Measurements from ENCODE around the gene UPK3A.
"Not testable (repeated sequence)": the region's sequence is repeated elsewhere in the genome, so short reads cannot be mapped to it uniquely, and the experiment has no call there.

The UPK3A gene

GRCh38 chr22:45309422-45310227 lies 24.9 kb downstream of the UPK3A start, which contains the start of gene FAM118A:
Gene FAM118A, plus strand, starts transcription at chr22:45309934. Its CDS starts 12,446 bp downstream, at chr22:45322380.
- DNase-seq (ENCODE audit: low read depth) = peak; percentile 90

DNA sequence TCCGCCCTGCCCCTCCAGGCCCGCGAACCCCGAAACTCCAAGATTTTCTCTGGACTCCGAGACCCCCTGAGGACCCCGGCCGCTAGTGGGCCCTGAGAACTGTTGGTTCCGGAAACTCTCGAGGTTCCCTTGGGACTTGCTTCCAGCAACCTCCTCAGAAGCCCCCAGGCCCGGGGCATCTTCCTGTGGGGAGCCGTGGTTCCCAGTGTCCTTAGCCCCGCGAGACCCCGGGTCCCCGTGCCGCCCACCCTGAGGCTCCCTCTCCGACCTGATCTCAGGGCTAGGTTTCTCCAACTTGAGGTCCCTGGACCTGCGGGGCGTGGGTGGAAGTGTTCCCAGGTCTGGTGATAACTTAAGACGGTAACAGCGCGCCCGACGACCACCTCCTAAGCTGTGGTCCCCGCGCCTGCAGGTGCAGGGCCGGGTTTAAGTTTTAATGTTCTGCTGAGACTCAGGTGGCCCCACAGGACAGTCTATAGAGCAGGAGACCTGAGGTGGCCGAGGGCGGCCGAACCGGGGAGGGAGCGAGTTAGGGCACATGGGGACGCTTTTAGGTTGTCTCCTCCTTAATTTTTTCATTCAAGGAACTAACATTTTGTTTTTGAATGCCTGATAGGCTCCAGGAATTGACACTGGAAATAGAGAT lies 25.7 kb downstream of the UPK3A start:
- no peak for DNase-seq (ENCODE audit: low read depth)

DNA sequence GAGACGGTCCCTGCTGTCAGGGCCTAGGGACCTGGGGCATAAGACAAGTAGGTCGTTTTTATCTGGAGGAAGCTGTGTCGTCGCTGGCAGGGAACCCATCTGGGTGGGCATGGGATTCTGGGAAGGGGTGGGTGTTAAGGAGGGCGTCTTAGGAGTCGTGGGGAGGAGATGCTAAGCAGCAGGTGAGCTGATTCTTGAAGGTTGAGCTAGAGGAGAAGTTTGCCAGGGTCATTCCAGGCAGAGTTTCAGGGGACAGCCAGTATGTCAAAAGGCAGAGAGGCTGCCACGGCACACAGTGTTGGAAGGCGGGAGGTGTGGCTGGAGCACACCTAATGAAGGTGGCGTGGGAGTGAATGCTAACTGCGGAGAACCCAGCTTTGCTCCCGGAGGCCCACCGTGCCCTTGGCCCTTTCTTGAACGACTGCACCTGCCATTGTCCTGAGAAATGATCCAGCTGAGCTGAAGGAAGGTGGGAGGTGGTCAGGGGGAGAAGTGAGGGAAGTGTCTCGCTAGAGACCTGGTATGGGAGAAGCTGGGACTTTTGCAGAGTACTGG lies 26.3 kb downstream of the UPK3A start:
- DNase-seq (ENCODE audit: low read depth) = no peak

GRCh38 chr22:45312415-45312814 lies 27.7 kb downstream of the UPK3A start:
- DNase-seq (ENCODE audit: low read depth) = no peak

DNA sequence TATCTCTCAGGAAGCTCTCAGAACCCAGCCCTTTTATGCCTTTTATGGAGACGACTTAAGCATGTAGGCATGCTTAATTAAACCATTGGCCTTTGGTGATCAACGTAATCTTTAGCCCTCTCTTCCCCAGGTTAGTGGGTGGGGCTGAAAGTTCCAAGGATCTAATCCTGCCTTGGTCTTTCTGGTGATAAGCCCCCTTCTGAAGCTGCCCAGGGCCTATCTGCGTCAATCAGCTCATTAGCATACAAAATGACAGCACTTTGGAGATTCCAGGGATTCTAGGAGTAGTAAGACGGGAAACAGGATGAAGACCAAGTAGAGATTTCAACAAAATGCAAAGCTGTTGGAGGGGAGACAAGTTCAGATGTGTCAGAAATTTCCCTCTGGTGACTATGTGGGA lies 28.1 kb downstream of the UPK3A start:
- DNase-seq (ENCODE audit: low read depth) = no peak

- DNase-seq (ENCODE audit: low read depth) = no peak
Measured at GRCh38 chr22:45314054-45314721, 29.4 kb downstream of the UPK3A start.

GRCh38 chr22:45314786-45315185 lies 30.0 kb downstream of the UPK3A start:
- DNase-seq (ENCODE audit: low read depth) = no peak

- no peak for DNase-seq (ENCODE audit: low read depth)
Measured at GRCh38 chr22:45316796-45317526, 32.2 kb downstream of the UPK3A start.

GRCh38 chr22:45317551-45318167 lies 32.9 kb downstream of the UPK3A start:
- no peak for DNase-seq (ENCODE audit: low read depth)

DNA sequence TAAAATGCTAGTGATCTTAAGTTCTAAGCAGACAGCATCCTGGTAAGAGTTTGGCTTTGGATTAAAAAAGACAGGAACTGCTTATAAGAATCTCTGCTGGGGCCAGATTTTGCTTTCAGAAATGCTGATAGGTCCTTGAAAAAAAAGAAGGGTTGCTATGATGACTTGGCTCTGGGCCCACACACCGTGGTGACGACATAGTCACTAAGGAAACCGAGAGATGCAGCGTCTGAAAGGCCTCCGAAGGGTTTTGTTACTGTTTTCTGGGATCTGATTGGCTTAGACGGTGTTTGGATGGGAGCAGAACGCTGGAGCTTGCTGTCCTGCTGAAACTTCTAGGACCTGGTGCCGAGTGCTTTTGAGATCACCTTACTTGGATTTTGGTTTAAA lies 33.4 kb downstream of the UPK3A start:
- peak; percentile 75 for DNase-seq (ENCODE audit: low read depth)

GRCh38 chr22:45318558-45319323 lies 34.0 kb downstream of the UPK3A start:
- DNase-seq (ENCODE audit: low read depth) = no peak

DNA sequence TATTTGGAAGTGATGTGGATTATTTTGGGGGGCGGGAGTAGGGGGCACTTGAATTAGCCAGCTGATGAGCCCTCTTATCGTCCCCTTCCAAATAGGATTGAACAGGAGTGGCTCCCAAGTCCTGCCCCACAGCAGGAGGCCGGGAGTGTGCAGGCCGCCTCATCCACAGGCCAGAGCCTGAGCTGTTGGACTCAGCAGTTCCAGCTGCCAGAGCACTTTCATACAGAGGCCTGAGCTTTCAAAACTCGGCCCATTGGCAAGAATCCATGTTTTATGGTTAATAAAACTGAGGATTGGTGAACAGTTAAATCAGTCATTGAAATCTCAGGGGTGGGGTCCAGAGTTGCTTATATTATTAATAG lies 34.6 kb downstream of the UPK3A start:
- no peak for DNase-seq (ENCODE audit: low read depth)

- DNase-seq (ENCODE audit: low read depth) = no peak
Measured at GRCh38 chr22:45320357-45320976, 35.7 kb downstream of the UPK3A start.

- no peak for DNase-seq (ENCODE audit: low read depth)
Measured at GRCh38 chr22:45321827-45322226, 37.1 kb downstream of the UPK3A start.

DNA sequence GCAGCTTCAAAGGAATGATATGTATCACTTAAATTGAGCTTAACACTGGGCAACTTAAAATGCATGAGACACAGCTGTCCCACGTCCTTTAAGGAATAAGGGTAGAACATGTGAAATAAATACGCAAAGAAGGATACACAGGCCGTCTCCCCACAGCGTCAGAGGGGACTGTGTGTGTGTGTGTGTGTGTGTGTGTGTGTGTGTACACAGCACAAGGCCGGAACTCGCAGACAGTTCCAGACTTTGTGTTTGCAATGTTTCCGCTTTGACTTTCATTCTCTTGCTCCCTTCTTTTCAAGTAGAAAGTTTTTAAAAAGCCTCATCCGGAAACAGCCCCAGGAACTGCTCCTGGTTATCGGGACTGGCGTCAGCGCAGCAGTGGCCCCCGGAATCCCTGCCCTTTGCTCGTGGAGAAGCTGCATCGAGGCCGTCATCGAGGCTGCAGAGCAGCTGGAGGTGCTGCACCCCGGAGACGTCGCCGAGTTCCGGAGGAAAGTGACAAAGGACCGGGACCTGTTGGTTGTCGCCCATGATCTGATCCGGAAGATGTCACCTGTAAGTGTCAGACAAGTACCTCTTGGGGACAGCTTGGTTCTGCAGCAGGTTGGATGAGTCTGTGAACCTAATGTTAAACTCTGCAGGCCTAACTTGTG lies 38.2 kb downstream of the UPK3A start:
- no peak for DNase-seq (ENCODE audit: low read depth)

DNA sequence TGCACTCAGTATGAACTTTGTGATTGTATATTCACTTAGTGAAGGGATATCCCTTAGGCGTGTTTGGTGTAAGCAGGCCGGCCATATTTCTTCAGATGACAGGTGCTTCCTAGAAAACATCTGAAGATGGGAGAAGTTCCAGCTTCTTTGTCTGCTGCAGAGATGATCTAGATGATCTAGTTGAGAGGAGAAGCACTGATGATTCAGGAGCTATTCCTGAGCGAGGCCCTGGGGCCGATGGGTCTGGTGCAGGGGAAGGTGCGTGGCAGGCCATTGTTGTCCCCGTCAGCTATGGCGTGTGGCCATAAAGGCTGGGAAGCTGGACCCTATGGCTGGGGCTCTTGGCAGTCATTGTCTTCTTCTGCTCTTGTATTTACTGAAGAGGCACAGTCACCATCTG lies 38.9 kb downstream of the UPK3A start:
- DNase-seq (ENCODE audit: low read depth) = no peak

DNA sequence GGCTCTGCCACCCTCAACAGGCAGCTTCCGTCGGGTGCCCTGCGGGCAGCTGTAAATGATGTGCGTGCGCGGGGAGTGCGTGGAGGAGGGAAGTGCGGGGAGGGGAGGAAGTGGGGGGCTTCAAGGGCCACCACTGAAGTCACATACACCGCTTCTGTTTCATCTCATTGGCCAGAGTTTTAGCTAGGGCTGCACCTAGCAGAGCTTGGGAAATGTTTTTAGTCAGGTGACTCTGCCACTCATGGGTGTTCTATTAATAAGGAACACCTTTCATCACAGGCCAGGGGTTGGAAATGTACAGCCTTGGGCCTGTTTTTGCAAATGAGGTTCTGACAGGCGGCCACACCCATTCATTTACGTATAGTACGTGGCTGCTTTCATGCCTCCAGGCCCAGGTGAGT lies 39.6 kb downstream of the UPK3A start:
- DNase-seq (ENCODE audit: low read depth) = no peak

- not testable (repeated sequence) for DNase-seq (ENCODE audit: low read depth)
Measured at GRCh38 chr22:45328261-45328660, 43.5 kb downstream of the UPK3A start.

GRCh38 chr22:45328822-45329529 lies 44.2 kb downstream of the UPK3A start:
- no peak for DNase-seq (ENCODE audit: low read depth)
